Measurements from ENCODE around the gene EMX2. TPM values are rescaled to one million over a fixed set of nuclear protein-coding genes. Genes with fewer than 3 reads are reported as not detected.

EMX2 gene
- total and polyA plus RNA-seq, 8 donors = 0.17 to 1.4 (median 0.33) TPM; not detected in 2

DNA sequence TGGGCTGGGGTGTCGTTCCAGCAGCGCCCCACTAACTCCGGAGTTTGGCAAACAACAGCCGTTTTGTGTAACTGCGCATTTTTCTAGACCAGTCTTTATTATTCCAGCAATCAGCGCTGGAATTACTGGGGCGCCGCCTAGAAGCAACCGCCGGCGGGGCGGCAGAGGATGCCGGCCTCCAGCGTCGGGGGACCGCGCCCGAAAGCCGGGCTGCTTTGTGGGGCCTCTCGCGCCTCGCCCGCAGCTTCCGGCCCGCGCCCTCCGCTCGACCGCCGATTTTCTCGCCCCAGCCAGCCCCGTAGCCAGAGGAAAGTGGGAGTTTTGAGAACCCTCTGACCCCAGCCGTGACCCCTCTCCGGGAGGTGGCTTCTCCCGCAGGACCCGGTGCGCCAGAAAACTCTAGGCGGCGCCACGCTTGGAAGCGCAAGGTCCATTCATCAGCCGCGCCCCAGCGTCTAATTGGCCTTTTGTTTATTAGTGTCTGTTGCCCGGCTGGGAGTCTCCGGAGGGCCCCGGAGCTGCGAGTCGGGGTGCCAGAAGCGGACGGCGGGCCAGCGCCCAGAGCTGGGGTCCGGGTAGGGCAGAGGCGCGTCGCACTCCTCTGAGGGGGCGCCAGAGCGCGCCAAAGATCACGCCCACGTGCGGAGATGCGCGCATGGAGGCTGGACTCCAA, 10.7 kb downstream of the EMX2 start:
- no peak for ATAC-seq
- no peaks in the 10 kb centered on the region for H3K9me3 ChIP-seq
- DNase-seq = no peak
- H3K4me3 ChIP-seq = no peak overlapping the region
- H3K27ac ChIP-seq = no peak overlapping the region
- peaks cover 77 to 99% of the 10 kb centered on the region in 2 donors for H3K27me3 ChIP-seq
- peaks cover 0 to 10% of the 10 kb centered on the region in 2 donors for H3K4me1 ChIP-seq
- no peaks in the 10 kb centered on the region for H3K36me3 ChIP-seq
- TF ChIP-seq, protein P1, sequence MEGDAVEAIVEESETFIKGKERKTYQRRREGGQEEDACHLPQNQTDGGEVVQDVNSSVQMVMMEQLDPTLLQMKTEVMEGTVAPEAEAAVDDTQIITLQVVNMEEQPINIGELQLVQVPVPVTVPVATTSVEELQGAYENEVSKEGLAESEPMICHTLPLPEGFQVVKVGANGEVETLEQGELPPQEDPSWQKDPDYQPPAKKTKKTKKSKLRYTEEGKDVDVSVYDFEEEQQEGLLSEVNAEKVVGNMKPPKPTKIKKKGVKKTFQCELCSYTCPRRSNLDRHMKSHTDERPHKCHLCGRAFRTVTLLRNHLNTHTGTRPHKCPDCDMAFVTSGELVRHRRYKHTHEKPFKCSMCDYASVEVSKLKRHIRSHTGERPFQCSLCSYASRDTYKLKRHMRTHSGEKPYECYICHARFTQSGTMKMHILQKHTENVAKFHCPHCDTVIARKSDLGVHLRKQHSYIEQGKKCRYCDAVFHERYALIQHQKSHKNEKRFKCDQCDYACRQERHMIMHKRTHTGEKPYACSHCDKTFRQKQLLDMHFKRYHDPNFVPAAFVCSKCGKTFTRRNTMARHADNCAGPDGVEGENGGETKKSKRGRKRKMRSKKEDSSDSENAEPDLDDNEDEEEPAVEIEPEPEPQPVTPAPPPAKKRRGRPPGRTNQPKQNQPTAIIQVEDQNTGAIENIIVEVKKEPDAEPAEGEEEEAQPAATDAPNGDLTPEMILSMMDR (IDR thresholded peaks at IDR 0.05) = no peak
- intact Hi-C loops (cut with DNase I) = no loop called here

DNA sequence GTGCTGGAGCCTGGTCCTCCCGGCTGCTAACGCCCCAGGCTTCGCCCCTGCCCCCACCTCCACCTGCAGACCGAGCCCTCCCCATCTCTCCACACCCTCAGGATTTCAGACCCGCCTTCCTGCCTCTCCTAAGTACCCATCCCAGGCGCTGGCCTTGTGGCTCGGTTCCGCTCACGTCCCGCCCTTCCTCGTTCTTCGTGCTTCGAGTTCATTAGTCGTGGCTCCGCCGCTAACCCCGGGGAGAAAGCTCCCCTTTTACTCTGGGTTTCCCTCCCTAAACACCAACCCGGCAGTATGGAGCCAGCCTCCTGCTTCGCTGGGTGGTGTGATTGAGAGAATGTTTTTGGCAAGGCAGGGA, 11.2 kb downstream of the EMX2 start:
- DNase-seq = no peak
- no peak overlapping the region for H3K4me3 ChIP-seq
- intact Hi-C loops (cut with DNase I) = no loop called here
- H3K27ac ChIP-seq = no peak overlapping the region
- no peaks in the 10 kb centered on the region for H3K9me3 ChIP-seq
- TF ChIP-seq, protein P1 (IDR thresholded peaks at IDR 0.05) = no peak
- H3K36me3 ChIP-seq = no peaks in the 10 kb centered on the region
- no peak for ATAC-seq
- peaks cover 0 to 10% of the 10 kb centered on the region in 2 donors for H3K4me1 ChIP-seq
- H3K27me3 ChIP-seq = peaks cover 72 to 94% of the 10 kb centered on the region in 2 donors

DNA sequence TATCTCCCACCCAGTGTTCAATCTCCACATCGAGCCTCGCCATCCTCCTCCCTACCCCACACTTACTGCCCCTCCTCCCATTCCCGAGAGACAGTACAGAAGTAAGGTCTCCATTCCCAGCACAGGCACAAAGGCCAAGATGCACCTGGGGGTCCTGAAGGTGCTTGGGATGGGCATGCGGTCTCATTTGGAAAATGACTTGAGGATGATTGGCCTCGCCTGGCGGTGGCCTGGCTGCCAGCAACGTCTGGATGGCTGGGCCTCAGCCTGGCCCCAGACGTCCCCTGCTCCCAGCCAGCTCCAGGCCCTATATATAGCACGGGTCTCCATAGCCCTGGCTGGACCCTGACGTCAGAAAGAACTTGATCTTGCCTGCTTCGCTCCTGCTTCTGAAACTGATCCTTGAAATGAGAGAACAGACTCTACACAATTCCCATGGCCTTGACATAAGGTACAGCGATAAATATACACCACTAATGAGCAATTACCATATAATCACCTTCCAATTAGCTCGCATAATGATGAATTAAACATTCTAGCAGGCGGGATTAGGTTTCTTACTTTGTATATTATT, 11.8 kb downstream of the EMX2 start:
- Histone ChIP-seq H3K9me3 (no peaks in the 10 kb centered on the region), H3K4me3 (no peak overlapping the region)
- intact Hi-C loops (cut with DNase I) = no loop called here

DNA sequence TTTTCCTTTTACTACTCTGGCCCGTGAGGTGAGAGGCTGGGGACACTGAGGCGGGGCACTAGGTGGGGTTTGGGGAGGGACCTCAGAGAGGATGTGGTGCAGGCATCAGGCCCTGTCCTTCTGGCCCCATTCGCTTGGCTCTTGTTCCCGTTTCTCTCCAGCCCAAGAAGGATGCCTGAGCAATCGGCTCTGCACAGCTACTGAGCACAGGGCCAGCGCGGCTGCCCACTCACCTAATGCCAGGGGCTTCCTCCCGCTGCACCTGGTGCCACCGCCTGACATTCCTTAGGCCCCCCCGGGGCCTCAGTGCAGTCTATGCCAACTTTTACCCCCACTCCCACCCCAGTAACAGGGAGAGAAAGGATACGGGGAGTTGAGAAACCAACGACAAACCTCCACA, 12.5 kb downstream of the EMX2 start:
- DNase-seq (no peak), ATAC-seq (no peak)
- no peak overlapping the region for H3K27ac ChIP-seq
- H3K4me1 ChIP-seq = peaks cover 0 to 10% of the 10 kb centered on the region in 2 donors
- intact Hi-C loops (cut with DNase I) = no loop called here
- peaks cover 60 to 91% of the 10 kb centered on the region in 2 donors for H3K27me3 ChIP-seq
- no peak overlapping the region for H3K4me3 ChIP-seq
- H3K36me3 ChIP-seq = no peaks in the 10 kb centered on the region
- no peaks in the 10 kb centered on the region for H3K9me3 ChIP-seq
- TF ChIP-seq, protein P1 (IDR thresholded peaks at IDR 0.05) = no peak

More for the DNA sequence above, 11.8 kb downstream of the EMX2 start:
- TF ChIP-seq, protein P1 (IDR thresholded peaks at IDR 0.05) = no peak
- H3K36me3 ChIP-seq = no peaks in the 10 kb centered on the region
- no peak overlapping the region for H3K27ac ChIP-seq
- no peak for DNase-seq
- peaks cover 67 to 91% of the 10 kb centered on the region in 2 donors for H3K27me3 ChIP-seq
- H3K4me1 ChIP-seq = peaks cover 0 to 10% of the 10 kb centered on the region in 2 donors
- no peak for ATAC-seq

DNA sequence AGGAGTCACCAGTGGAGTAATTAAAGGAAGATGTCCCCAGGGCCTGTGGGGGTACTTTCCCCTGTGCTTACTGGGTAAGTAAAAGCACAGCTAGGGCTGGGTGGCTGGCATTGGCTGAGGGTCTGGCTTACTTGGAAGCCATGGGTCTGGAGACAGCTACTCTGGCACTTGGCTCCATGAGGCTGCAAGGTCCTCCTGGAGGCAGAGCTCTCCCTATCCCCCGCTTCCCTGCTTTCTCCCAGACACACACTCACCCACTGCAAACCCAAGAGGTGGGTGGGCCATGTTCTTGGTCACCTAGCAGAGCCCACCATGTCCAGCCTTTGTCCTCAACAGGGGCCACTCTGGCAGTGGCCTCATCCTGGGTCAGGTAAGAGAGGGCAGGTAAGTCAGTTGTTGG, 13.3 kb downstream of the EMX2 start:
- no peak overlapping the region for H3K4me3 ChIP-seq
- TF ChIP-seq, protein P1 (IDR thresholded peaks at IDR 0.05) = no peak
- no peaks in the 10 kb centered on the region for H3K9me3 ChIP-seq
- intact Hi-C loops (cut with DNase I) = no loop called here
- peaks cover 52 to 91% of the 10 kb centered on the region in 2 donors for H3K27me3 ChIP-seq
- peaks cover 0 to 10% of the 10 kb centered on the region in 2 donors for H3K4me1 ChIP-seq
- DNase-seq = no peak
- no peaks in the 10 kb centered on the region for H3K36me3 ChIP-seq
- H3K27ac ChIP-seq = no peak overlapping the region
- ATAC-seq = no peak
